Hematopoietic multipotent progenitor cell treated with erythropoietin and hydrocortisone succinate and interleukin-3 and kit ligand, for 17 days (in vitro differentiated cells): ENCODE results near the gene ADAMTS2.

Experiments used
- DNase-seq: peaks from one replicate; pipeline ENCODE4 v3.0.0-alpha.2; 2015; ENCODE audit warnings: low spot score

ADAMTS2 gene

GRCh38 chr5:179343719-179344430 is 1.4 kb downstream of the ADAMTS2 start:
- DNase-seq = no peak

GRCh38 chr5:179343021-179343718 is 2.1 kb downstream of the ADAMTS2 start:
- DNase-seq = no peak

GRCh38 chr5:179342577-179342976 is 2.7 kb downstream of the ADAMTS2 start:
- no peak for DNase-seq

GRCh38 chr5:179340465-179340864 is 4.8 kb downstream of the ADAMTS2 start:
- DNase-seq = no peak

GRCh38 chr5:179339996-179340395 is 5.3 kb downstream of the ADAMTS2 start:
- DNase-seq = no peak

- DNase-seq = no peak
These were observed 6.2 kb downstream of the ADAMTS2 start for GRCh38 chr5:179339081-179339480.

- no peak for DNase-seq
These were observed 7.2 kb downstream of the ADAMTS2 start for GRCh38 chr5:179337796-179338676.

- DNase-seq = no peak
These were observed 8.1 kb downstream of the ADAMTS2 start for GRCh38 chr5:179336871-179337795.

GRCh38 chr5:179336126-179336870 is 9.0 kb downstream of the ADAMTS2 start:
- DNase-seq = no peak

GRCh38 chr5:179333796-179334761 is 11.2 kb downstream of the ADAMTS2 start:
- DNase-seq = no peak

- DNase-seq = no peak
These were observed 12.4 kb downstream of the ADAMTS2 start for GRCh38 chr5:179332741-179333290.

- no peak for DNase-seq
These were observed 13.5 kb downstream of the ADAMTS2 start for GRCh38 chr5:179331591-179332375.

GRCh38 chr5:179330186-179330900 is 14.9 kb downstream of the ADAMTS2 start:
- DNase-seq = no peak

GRCh38 chr5:179328291-179328690 is 17.0 kb downstream of the ADAMTS2 start:
- no peak for DNase-seq

GRCh38 chr5:179327021-179327735 is 18.1 kb downstream of the ADAMTS2 start:
- no peak for DNase-seq

- no peak for DNase-seq
These were observed 18.9 kb downstream of the ADAMTS2 start for GRCh38 chr5:179326122-179326927.
